Activated T-helper 17 cell treated with anti-CD3 and anti-CD28 coated beads, Interleukin-2, amount 50 U/mL, for 72 hours (primary cell): Measurements from ENCODE around the gene TMEM256. TPM values are rescaled to one million over a fixed set of nuclear protein-coding genes. Genes with fewer than 3 reads are reported as not detected.
"Not testable (repeated sequence)": the region's sequence is repeated elsewhere in the genome, so short reads cannot be mapped to it uniquely, and the experiment has no call there.

Source experiments
- ATAC-seq: fragments of 150-1000 bp; cut with Tn5 transposase; replicated peaks from 2 replicates; pipeline ENCODE4 v1.10.0; 2021; ENCODE audit warnings: mild to moderate bottlenecking, moderate library complexity
- H3K27ac Mint-ChIP-seq: one replicate; pipeline ENCODE4 v1.8.0; 2022; ENCODE audit warnings: mixed read lengths
- H3K27me3 Mint-ChIP-seq: one replicate; pipeline ENCODE4 v1.8.0; 2022; ENCODE audit warnings: mixed read lengths
- H3K36me3 Mint-ChIP-seq: one replicate; pipeline ENCODE4 v1.8.0; 2022; ENCODE audit warnings: low read depth, mild to moderate bottlenecking, mixed read lengths
- H3K4me1 Mint-ChIP-seq: one replicate; pipeline ENCODE4 v1.8.0; 2022; ENCODE audit warnings: mixed read lengths
- H3K4me3 Mint-ChIP-seq: one replicate; pipeline ENCODE4 v1.8.0; 2022; ENCODE audit warnings: mild to moderate bottlenecking, mixed read lengths
- H3K9me3 Mint-ChIP-seq: one replicate; pipeline ENCODE4 v1.8.0; 2022; ENCODE audit warnings: mixed read lengths
- total RNA-seq, 2 donors: library from RNA; stranded (reverse); gene quantifications; one replicate each; pipeline ENCODE4 v1.2.3, GENCODE V29; 2022

The TMEM256 gene
- total RNA-seq, 2 donors from 2014 or later: 64.1 to 69.7 TPM

DNA sequence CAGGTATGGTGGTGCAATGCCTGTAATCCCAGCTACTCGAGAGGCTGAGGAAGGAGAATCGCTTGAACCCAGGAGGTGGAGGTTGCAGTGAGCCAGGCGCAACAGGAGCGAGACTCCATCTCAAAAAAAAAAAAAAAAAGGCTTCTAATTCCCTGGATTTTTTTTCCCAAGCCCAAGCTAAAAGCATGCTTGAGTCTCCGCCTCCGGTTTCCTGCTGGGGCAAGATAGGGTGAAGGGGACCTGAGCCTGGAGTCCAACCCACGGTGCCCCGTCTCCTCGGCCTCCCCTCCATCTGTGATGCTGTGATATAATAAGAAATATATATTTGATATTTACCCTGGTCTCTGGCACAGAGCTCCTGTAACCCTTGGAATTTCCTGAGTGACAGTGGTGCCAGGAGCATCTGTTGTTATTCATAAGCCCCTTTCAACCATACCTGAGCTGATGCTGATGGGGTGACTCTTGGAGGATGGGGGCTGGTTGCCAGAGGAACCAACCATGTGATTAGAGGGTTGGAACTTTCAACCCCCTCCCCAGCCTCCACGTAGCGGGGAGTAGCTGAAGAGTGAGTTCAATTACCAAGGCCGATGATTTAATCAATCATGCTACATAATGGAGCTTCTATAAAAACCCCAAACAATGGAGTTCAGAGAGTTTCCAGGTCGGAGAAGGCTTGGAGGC lies 35.8 kb downstream of the TMEM256 start:
- H3K27me3 Mint-ChIP-seq: no peaks in the 10 kb centered on the region
- H3K4me3 Mint-ChIP-seq: no peak overlapping the region
- H3K27ac Mint-ChIP-seq: no peak overlapping the region
- no peaks in the 10 kb centered on the region for H3K9me3 Mint-ChIP-seq
- no peaks in the 10 kb centered on the region for H3K36me3 Mint-ChIP-seq
- no peaks in the 10 kb centered on the region for H3K4me1 Mint-ChIP-seq
- ATAC-seq: no peak

DNA sequence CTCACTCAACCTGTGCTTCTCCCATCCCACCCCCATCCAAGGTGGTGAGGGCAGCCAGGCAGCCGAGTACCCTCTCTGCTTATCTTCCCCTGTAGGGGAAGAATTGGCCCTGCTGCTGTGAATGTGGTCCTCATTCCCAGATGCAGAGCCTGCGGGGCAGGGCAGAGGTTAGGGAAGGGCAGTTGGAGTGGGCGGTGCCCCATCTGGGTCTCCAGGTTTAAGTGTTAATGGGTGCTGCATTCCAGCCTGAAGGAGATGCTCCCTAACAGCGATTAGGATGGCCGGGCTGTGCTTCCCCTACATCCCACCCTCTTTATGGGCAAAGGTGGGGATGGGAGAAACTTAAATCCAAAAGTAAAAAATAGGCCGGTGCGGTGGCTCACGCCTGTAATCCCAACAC lies 36.8 kb downstream of the TMEM256 start:
- no peak for ATAC-seq
- Mint-ChIP-seq H3K4me1 (no peaks in the 10 kb centered on the region), H3K27me3 (peaks cover under 1% of the 10 kb centered on the region), H3K27ac (no peak overlapping the region), H3K4me3 (no peak overlapping the region), H3K9me3 (no peaks in the 10 kb centered on the region), H3K36me3 (no peaks in the 10 kb centered on the region)

DNA sequence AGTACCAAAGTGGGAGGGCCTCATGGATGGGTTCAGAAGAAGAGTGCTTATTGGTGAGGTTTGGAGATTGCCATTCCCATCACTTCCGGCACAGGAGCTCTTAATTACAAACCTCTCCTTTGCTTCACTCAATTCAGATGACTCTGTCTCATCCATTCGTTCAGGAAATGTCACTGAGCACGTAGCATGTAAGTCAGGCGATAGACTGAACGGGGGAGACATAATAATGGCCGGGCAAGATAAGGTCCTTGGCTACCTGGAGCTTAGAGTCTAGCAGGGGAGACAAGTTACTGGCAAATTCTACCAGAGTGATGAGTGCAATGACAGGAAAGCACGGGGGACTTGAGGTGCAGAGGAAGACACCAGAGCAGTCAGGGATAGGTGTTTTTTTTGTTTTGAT lies 37.9 kb downstream of the TMEM256 start:
- ATAC-seq, H3K4me3 Mint-ChIP-seq, H3K9me3 Mint-ChIP-seq, H3K27me3 Mint-ChIP-seq, H3K36me3 Mint-ChIP-seq, H3K4me1 Mint-ChIP-seq, H3K27ac Mint-ChIP-seq: not testable (repeated sequence)

DNA sequence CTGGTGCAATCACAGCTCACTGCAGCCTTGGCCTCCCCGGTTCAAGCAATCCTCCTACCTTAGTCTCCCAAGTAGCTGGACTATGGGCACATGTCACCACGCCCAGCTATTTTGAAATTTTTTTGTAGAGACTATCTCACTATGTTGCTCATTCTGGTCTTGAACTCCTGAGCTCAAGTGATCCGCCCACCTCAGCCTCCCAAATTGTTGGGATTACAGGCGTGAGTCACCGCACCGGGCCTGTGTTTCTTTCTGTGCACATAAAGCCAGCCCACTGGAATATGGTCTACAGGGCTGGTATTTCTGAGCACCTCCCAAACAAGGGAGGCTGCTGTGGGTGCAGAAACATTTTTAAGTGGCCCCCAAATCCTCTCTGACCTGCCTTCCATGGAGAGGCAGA lies 40.6 kb downstream of the TMEM256 start:
- no peak overlapping the region for H3K4me3 Mint-ChIP-seq
- peaks cover 4% of the 10 kb centered on the region for H3K27me3 Mint-ChIP-seq
- ATAC-seq: no peak
- no peaks in the 10 kb centered on the region for H3K4me1 Mint-ChIP-seq
- no peaks in the 10 kb centered on the region for H3K36me3 Mint-ChIP-seq
- no peak overlapping the region for H3K27ac Mint-ChIP-seq
- H3K9me3 Mint-ChIP-seq: no peaks in the 10 kb centered on the region

DNA sequence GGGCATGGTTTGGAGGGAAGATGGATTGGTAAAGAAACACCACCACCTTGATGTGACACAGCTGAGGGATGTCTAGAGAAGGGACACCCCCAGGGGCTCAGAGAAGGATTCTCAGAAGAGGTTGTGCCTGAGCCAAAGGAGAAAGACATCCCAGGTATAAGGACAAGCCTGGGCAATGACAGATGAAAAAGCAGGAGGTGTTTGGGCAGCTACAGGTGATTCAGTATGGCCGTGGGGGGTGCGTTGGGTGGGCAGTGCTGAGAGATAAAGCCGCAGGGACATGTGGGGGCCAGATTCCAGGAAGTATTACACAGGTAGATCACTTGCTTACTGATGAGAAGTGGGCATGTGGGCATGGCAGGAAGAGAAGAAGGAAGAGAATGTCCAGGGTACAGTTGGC lies 42.0 kb downstream of the TMEM256 start:
- H3K27me3 Mint-ChIP-seq: peaks cover 4% of the 10 kb centered on the region
- no peaks in the 10 kb centered on the region for H3K9me3 Mint-ChIP-seq
- H3K27ac Mint-ChIP-seq: peak overlapping the region; percentile 39
- H3K36me3 Mint-ChIP-seq: no peaks in the 10 kb centered on the region
- H3K4me1 Mint-ChIP-seq: no peaks in the 10 kb centered on the region
- H3K4me3 Mint-ChIP-seq: no peak overlapping the region
- ATAC-seq: no peak

DNA sequence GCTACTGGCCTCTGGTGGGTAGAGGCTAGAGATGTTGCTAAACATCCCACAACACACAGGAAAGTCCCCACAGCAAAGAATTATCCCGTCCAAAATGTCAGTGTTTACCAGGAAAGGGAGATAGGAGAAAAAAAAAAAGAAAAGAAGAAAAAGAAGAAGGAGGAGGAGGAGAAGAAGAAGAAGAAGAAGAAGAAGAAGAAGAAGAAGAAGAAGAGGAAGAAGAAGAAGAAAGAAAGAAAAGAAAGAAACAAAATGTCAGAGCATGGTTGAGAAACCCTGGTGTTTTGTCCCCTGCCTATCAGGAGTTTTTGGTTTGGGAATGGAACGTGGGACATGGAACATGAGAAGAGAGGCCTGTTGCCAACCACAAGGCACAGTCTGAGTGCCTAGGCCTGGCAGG lies 46.5 kb downstream of the TMEM256 start:
- Mint-ChIP-seq H3K27me3 (peaks cover 4% of the 10 kb centered on the region), H3K36me3 (peaks cover 25% of the 10 kb centered on the region), H3K27ac (no peak overlapping the region), H3K9me3 (no peaks in the 10 kb centered on the region), H3K4me1 (peaks cover 6% of the 10 kb centered on the region), H3K4me3 (no peak overlapping the region)
- no peak for ATAC-seq

DNA sequence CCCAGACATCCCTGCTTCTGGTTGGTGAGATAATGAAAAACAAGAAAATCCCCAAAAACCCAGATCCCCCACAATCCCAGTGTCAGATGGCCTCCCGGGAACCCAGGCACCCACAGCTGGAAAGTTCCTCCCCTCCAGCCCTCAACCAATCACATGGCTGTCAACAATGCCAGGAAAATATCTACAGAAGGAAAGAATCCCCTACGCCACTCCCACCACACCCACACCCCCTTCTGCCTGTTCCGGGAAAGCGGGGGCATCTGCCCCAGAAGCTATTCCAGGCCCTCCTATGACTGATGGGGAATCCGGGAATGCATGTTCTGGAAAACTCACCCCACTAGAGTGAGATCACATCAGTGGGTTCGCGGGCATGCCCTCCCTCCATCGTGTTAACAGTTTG lies 47.1 kb downstream of the TMEM256 start:
- no peaks in the 10 kb centered on the region for H3K9me3 Mint-ChIP-seq
- peaks cover under 1% of the 10 kb centered on the region for H3K27me3 Mint-ChIP-seq
- peaks cover 6% of the 10 kb centered on the region for H3K4me1 Mint-ChIP-seq
- no peak overlapping the region for H3K4me3 Mint-ChIP-seq
- no peak for ATAC-seq
- no peak overlapping the region for H3K27ac Mint-ChIP-seq
- H3K36me3 Mint-ChIP-seq: peaks cover 29% of the 10 kb centered on the region

DNA sequence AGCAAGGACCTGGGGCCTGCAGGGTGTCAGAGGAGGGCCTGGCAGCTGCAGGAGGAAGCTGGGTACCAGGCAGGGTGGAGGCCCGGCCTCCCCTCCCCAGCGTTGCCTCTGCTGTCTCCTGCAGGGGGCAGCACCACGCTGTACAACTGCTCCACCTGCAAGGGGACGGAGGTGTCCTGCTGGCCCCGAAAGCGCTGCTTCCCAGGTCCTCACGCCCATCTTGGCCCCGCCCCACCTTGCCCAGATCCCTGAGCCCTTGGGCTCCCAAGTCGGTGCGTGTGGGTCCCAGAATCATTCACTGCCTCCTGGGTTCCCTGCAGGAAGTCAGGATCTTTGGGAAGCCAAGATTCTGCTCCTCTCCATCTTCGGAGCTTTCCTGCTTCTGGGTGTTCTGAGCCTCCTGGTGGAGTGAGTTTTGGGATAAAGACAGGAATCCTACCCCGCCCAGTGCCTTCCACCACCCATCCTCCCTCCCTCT lies 47.8 kb downstream of the TMEM256 start:
- Mint-ChIP-seq H3K27me3 (no peaks in the 10 kb centered on the region), H3K9me3 (no peaks in the 10 kb centered on the region), H3K27ac (peak overlapping the region; percentile 30), H3K4me1 (peaks cover 6% of the 10 kb centered on the region), H3K36me3 (peaks cover 34% of the 10 kb centered on the region), H3K4me3 (peak overlapping the region; percentile 88)
- ATAC-seq: peak; percentile 36

DNA sequence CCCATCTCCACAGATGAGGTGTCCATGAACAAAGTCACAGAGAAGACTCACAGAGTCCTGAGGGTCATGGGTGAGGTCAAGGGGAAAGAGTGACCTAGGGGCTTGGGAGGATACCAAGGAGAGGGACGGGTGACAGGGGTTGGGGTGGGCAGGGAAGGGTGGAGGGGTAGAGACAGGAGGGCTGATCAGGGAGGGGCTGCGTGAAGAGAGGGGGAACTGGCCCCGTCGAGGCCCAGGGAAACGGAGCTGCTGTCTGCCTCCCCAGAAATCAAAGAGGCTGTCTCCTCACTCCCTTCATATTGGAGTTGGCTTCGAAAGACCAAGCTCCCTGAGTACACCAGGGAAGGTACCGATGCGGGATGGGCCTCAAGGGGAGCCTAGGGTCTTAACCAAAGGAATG lies 48.3 kb downstream of the TMEM256 start:
- Mint-ChIP-seq H3K9me3 (no peaks in the 10 kb centered on the region), H3K36me3 (peaks cover 40% of the 10 kb centered on the region), H3K27ac (peak overlapping the region; percentile 30), H3K4me1 (peaks cover 6% of the 10 kb centered on the region), H3K27me3 (no peaks in the 10 kb centered on the region), H3K4me3 (peak overlapping the region; percentile 88)
- no peak for ATAC-seq

DNA sequence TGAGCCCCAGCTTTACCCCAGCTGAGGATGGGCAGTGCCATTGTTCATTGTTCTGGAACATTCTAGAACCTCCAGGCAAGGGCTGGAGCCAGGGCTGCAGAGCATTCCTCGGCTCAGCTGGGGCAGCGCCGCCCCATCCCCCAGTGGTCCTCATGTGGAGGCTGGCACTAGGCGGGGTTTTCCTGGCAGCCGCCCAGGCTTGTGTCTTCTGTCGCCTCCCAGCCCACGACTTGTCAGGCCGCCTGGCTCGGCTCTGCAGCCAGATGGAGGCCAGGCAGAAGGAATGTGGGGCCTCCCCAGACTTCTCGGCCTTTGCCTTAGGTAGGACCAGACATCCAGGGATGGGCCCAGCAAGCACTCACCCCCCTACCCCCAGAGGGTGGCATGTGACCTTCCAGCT lies 48.8 kb downstream of the TMEM256 start, which contains the start of gene TMEM95:
Gene TMEM95, plus strand, starts transcription at position 104 of the 400 bp plus-strand sequence. Its CDS starts 49 bp downstream, at position 153.
- Mint-ChIP-seq H3K4me1 (peaks cover 6% of the 10 kb centered on the region), H3K36me3 (peaks cover 45% of the 10 kb centered on the region), H3K27ac (peak within 1 kb of the TSS; percentile 93), H3K27me3 (no peaks in the 10 kb centered on the region), H3K9me3 (no peaks in the 10 kb centered on the region), H3K4me3 (peak within 1 kb of the TSS; percentile 88)
- ATAC-seq: no peak

DNA sequence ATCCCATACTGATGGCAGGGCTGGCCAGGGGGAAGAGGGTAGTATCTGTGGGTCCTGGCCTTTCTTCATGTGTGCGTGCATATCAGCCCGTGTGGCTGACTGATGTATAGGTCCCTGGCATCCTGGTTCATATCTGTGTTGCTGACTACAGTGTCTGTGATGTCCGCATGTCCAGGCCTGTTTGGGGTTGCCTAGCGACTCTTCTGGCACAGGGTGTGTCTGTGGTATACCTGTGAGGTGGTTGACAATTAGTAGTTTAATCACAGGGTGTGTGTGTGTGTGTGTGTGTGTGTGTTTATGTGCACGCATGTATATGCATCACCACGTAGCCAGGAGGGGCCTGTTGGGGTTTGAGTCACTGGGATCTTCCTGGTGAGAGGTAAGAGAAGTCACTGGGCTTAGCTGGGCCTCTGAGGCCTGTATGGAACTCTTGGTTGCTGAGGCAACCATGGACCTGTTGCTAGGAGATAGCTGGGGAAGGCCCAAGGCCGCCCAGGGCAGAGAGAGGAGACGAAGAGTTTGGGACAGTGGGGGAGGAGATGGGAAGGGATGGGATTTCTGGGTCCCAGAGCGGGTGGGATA lies 49.5 kb downstream of the TMEM256 start:
- Mint-ChIP-seq H3K4me1 (peaks cover 6% of the 10 kb centered on the region), H3K27ac (peak overlapping the region; percentile 93), H3K4me3 (peak overlapping the region; percentile 88), H3K27me3 (no peaks in the 10 kb centered on the region), H3K9me3 (no peaks in the 10 kb centered on the region), H3K36me3 (peaks cover 52% of the 10 kb centered on the region)
- peak; percentile 59 for ATAC-seq

Other genes with a start within 250 kb of the TMEM256 start
- 1 to 10 TPM in 1 of 2 donors, under 1 TPM in 1; 0.67 to 4.5 TPM for gene ASGR1, start 224.7 kb downstream of the TMEM256 start, total RNA-seq
- 10 to 100 TPM in 1 of 2 donors, 1 to 10 TPM in 1; 5.9 to 19.4 TPM for gene DLG4, start 184.3 kb downstream of the TMEM256 start, total RNA-seq
- 100 to 1,000 TPM; 495 to 517 TPM for gene ACADVL, start 184.2 kb downstream of the TMEM256 start, total RNA-seq
- gene DVL2, start 169.6 kb downstream of the TMEM256 start, total RNA-seq: 10 to 100 TPM; 49.1 to 77.5 TPM
- gene PHF23, start 164.6 kb downstream of the TMEM256 start, total RNA-seq: 10 to 100 TPM; 43.5 to 52.3 TPM
- 100 to 1,000 TPM; 190 to 239 TPM for gene GABARAP, start 161.6 kb downstream of the TMEM256 start, total RNA-seq
- 100 to 1,000 TPM; 152 to 209 TPM for gene CTDNEP1, start 152.4 kb downstream of the TMEM256 start, total RNA-seq
- gene ELP5, start 151.9 kb downstream of the TMEM256 start, total RNA-seq: 10 to 100 TPM; 43.7 to 72.0 TPM
- gene CLDN7, start 141.6 kb downstream of the TMEM256 start, total RNA-seq: 1 to 10 TPM in 1 of 2 donors, under 1 TPM in 1; 0.52 to 1.0 TPM
- not detected for gene SLC2A4, start 122.4 kb downstream of the TMEM256 start, total RNA-seq
- under 1 TPM; 0.15 to 0.26 TPM for gene YBX2, start 109.5 kb downstream of the TMEM256 start, total RNA-seq
- 100 to 1,000 TPM; 429 to 978 TPM for gene EIF5A, start 96.5 kb downstream of the TMEM256 start, total RNA-seq
- 10 to 100 TPM; 38.3 to 65.6 TPM for gene GPS2, start 88.7 kb downstream of the TMEM256 start, total RNA-seq
- 10 to 100 TPM; 22.9 to 33.0 TPM for gene NEURL4, start 74.8 kb downstream of the TMEM256 start, total RNA-seq
- gene ACAP1, start 67.6 kb downstream of the TMEM256 start, total RNA-seq: 100 to 1,000 TPM; 527 to 774 TPM
- gene KCTD11, start 51.9 kb downstream of the TMEM256 start, total RNA-seq: 10 to 100 TPM; 14.0 to 96.8 TPM
- gene TMEM95, start 48.9 kb downstream of the TMEM256 start, total RNA-seq: 1 to 10 TPM in 1 of 2 donors, under 1 TPM in 1; 0.22 to 1.1 TPM
- 1 to 10 TPM; 2.9 to 4.8 TPM for gene TNK1, start 23.0 kb downstream of the TMEM256 start, total RNA-seq
- gene PLSCR3, start 9.6 kb downstream of the TMEM256 start, total RNA-seq: 10 to 100 TPM; 62.8 to 94.4 TPM
- 10 to 100 TPM in 1 of 2 donors, 1 to 10 TPM in 1; 4.5 to 21.7 TPM for gene NLGN2, start 3.7 kb upstream of the TMEM256 start, total RNA-seq
- not detected for gene SPEM1, start 16.2 kb upstream of the TMEM256 start, total RNA-seq
- not detected for gene SPEM2, start 21.5 kb upstream of the TMEM256 start, total RNA-seq
- gene SPEM3, start 24.8 kb upstream of the TMEM256 start, total RNA-seq: not detected
- 10 to 100 TPM; 17.7 to 18.0 TPM for gene TMEM102, start 31.3 kb upstream of the TMEM256 start, total RNA-seq
- gene FGF11, start 35.4 kb upstream of the TMEM256 start, total RNA-seq: 10 to 100 TPM in 1 of 2 donors, 1 to 10 TPM in 1; 4.4 to 16.9 TPM
- 10 to 100 TPM; 10.9 to 13.0 TPM for gene CHRNB1, start 41.0 kb upstream of the TMEM256 start, total RNA-seq
- gene ZBTB4, start 75.5 kb upstream of the TMEM256 start, total RNA-seq: 10 to 100 TPM; 18.9 to 27.5 TPM
- gene SLC35G6, start 77.3 kb upstream of the TMEM256 start, total RNA-seq: not detected
- gene POLR2A, start 80.3 kb upstream of the TMEM256 start, total RNA-seq: 100 to 1,000 TPM; 256 to 308 TPM
- 10 to 100 TPM; 27.4 to 44.2 TPM for gene TNFSF12, start 145.0 kb upstream of the TMEM256 start, total RNA-seq
- gene TNFSF13, start 154.7 kb upstream of the TMEM256 start, total RNA-seq: 1 to 10 TPM; 1.5 to 1.9 TPM
- 10 to 100 TPM; 28.9 to 59.3 TPM for gene SENP3, start 157.8 kb upstream of the TMEM256 start, total RNA-seq
- 10 to 100 TPM; 17.5 to 51.8 TPM for gene CD68, start 175.5 kb upstream of the TMEM256 start, total RNA-seq
- gene MPDU1, start 179.8 kb upstream of the TMEM256 start, total RNA-seq: 10 to 100 TPM; 58.3 to 96.4 TPM
- gene SOX15, start 186.0 kb upstream of the TMEM256 start, total RNA-seq: under 1 TPM in 1 of 2 donors, not detected in 1; 0.90 TPM
- 10 to 100 TPM; 34.4 to 37.0 TPM for gene FXR2, start 210.8 kb upstream of the TMEM256 start, total RNA-seq
- 10 to 100 TPM; 25.5 to 62.7 TPM for gene SAT2, start 223.7 kb upstream of the TMEM256 start, total RNA-seq
- gene SHBG, start 226.0 kb upstream of the TMEM256 start, total RNA-seq: under 1 TPM in 1 of 2 donors, not detected in 1; 0.71 TPM
- gene ATP1B2, start 246.8 kb upstream of the TMEM256 start, total RNA-seq: under 1 TPM; 0.06 to 0.42 TPM